Activated gamma-delta T cell treated with Interleukin-2 at 50 U/mL for 16 hours (primary cell): ENCODE measurements around the gene MGME1.
A peak's percentile ranks its signal among the peaks of the same experiment; 100 is the strongest.

Experiments
- DNase-seq: peaks from one replicate; pipeline ENCODE4 v3.0.0-alpha.2; 2020

Gene MGME1

GRCh38 chr20:17968366-17969277, at the start of gene MGME1, which contains the start of gene SNX5:
TSS of gene MGME1 (plus strand) at chr20:17969018. CDS start at chr20:17969860, 842 bp downstream.
TSS of gene SNX5 (minus strand) at chr20:17968794. CDS start at chr20:17968425, 369 bp downstream.
- DNase-seq = peak; percentile 98

- no peak for DNase-seq
Measured at GRCh38 chr20:17919149-17919548, 49.7 kb upstream of the MGME1 start.

- DNase-seq = no peak
Measured at GRCh38 chr20:17921774-17922173, 47.0 kb upstream of the MGME1 start.

- DNase-seq = no peak
Measured at GRCh38 chr20:17925141-17925939, 43.5 kb upstream of the MGME1 start.

GRCh38 chr20:17925940-17926300, 42.9 kb upstream of the MGME1 start:
- DNase-seq = no peak

- DNase-seq = no peak
Measured at GRCh38 chr20:17928211-17928611, 40.6 kb upstream of the MGME1 start.

- DNase-seq = no peak
Measured at GRCh38 chr20:17928633-17929311, 40.0 kb upstream of the MGME1 start.

GRCh38 chr20:17931513-17931912, 37.3 kb upstream of the MGME1 start:
- DNase-seq = no peak

GRCh38 chr20:17932396-17932795, 36.4 kb upstream of the MGME1 start:
- no peak for DNase-seq

- DNase-seq = no peak
Measured at GRCh38 chr20:17933121-17933520, 35.7 kb upstream of the MGME1 start.

GRCh38 chr20:17933711-17934110, 35.1 kb upstream of the MGME1 start:
- no peak for DNase-seq

GRCh38 chr20:17934141-17934862, 34.5 kb upstream of the MGME1 start:
- no peak for DNase-seq

GRCh38 chr20:17935186-17935585, 33.6 kb upstream of the MGME1 start:
- DNase-seq = no peak

- DNase-seq = no peak
Measured at GRCh38 chr20:17935761-17936160, 33.1 kb upstream of the MGME1 start.

GRCh38 chr20:17936286-17936760, 32.5 kb upstream of the MGME1 start:
- DNase-seq = no peak

- no peak for DNase-seq
Measured at GRCh38 chr20:17936761-17937732, 31.8 kb upstream of the MGME1 start.

- peak; percentile 41 for DNase-seq
Measured at GRCh38 chr20:17938871-17939619, 29.8 kb upstream of the MGME1 start.

- DNase-seq = no peak
Measured at GRCh38 chr20:17939622-17940223, 29.1 kb upstream of the MGME1 start.

GRCh38 chr20:17940224-17940971, 28.4 kb upstream of the MGME1 start:
- no peak for DNase-seq
